ENCODE measurements around the gene THOC7.

DNA sequence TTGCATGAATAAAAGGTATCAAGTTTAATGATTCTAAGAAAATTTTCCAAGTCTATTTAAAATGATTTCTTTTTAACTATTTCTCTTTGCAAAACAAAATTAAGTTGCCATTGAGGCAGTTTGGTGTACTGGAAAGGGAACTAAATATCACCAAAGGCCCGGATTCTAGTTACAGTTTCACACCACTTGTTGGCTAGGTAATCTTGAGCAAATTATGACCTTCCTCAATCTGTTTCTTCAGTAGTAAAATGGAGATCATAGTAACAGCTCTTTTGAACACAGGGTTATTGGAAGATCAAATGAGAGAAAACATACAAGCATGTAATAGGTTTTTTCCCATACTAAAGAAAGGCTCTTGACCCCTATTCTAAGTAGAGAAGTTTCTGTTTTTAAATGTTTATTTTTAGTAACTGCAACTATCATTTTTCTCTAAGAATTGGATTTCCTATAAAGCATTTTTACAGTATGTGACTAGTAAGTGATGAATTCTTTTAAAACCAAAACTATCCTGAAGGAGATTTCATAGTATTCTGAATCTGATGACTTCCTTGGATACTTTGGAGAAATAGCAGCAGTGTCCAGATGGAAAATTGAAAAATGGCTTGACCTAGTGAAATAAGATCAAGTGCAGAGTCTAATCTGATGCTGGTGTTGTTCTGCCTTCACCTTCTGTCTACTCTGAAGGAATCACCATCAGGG is 32.9 kb upstream of the THOC7 start:
- TF ChIP-seq, protein P1, sequence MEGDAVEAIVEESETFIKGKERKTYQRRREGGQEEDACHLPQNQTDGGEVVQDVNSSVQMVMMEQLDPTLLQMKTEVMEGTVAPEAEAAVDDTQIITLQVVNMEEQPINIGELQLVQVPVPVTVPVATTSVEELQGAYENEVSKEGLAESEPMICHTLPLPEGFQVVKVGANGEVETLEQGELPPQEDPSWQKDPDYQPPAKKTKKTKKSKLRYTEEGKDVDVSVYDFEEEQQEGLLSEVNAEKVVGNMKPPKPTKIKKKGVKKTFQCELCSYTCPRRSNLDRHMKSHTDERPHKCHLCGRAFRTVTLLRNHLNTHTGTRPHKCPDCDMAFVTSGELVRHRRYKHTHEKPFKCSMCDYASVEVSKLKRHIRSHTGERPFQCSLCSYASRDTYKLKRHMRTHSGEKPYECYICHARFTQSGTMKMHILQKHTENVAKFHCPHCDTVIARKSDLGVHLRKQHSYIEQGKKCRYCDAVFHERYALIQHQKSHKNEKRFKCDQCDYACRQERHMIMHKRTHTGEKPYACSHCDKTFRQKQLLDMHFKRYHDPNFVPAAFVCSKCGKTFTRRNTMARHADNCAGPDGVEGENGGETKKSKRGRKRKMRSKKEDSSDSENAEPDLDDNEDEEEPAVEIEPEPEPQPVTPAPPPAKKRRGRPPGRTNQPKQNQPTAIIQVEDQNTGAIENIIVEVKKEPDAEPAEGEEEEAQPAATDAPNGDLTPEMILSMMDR (IDR thresholded peaks at IDR 0.05), result no peak
- no peak for TF ChIP-seq POLR2AphosphoS5 (IDR thresholded peaks at IDR 0.05)
- TF ChIP-seq POLR2A (IDR thresholded peaks at IDR 0.05), result no peak
